ENCODE measurements around the gene PRKAG2. TPM values are rescaled to one million over a fixed set of nuclear protein-coding genes. Genes with fewer than 3 reads are reported as not detected.

PRKAG2 gene
- total and polyA plus RNA-seq, 5 experiments from 2014 or later = 29.5 to 63.5 (median 34.1) TPM

DNA sequence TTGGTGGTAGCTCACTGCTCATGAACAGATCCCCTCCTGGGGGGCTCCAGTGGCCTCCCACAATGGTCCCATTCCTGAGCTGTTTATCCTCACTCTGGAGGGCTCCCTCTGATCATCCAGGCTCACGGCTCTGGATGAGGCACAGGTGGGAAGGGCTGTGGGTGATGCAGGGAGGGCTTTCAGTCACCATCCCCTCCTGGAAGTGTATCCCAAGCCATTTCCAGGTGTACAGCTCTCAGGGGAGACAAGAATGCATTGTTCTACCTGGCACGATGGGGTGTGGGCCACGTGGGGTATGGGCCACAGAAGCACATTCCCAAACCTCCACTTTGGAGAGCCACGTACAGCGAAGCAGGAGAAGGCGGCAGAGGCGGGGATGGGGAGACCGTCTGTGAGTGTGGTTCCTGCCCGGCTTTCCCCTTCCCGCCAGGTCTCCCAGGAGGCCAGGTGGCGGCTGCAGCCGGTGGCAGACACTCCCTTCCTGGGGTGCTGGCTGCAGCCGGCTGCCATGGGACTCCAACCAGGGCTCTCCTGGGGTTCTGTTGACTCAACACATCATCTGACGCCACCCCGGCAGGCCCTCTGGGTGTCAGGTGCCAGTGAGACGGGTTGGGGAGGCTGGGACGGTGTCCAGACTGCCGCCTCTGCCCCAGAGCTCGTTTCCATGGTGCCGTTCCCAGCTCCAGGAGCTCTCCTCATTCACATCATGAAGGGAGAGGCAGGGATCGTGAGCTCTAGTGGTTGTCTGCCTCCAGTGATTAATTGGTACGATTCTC, 187.5 kb downstream of the PRKAG2 start:
- Mint-ChIP-seq H3K4me3 (peak overlapping the region in 1 of 10 donors; percentile 40), H3K4me1 (peaks cover under 1 to 3% (median 2%) of the 10 kb centered on the region in 4 donors), H3K27ac (no peak overlapping the region), H3K27me3 (no peaks in the 10 kb centered on the region), H3K9me3 (no peaks in the 10 kb centered on the region), H3K36me3 (peaks cover 0 to 2% (median 0%) of the 10 kb centered on the region in 3 donors)
- POLR2A ChIA-PET = no interaction called here
- ATAC-seq (no peak), DNase-seq (no peak)

- no peak overlapping the region for H3K27ac Mint-ChIP-seq
- POLR2A ChIA-PET = no interaction called here
- H3K4me3 Mint-ChIP-seq = no peak overlapping the region
- peaks cover 0 to 2% (median 0%) of the 10 kb centered on the region in 3 donors for H3K36me3 Mint-ChIP-seq
- no peaks in the 10 kb centered on the region for H3K9me3 Mint-ChIP-seq
- DNase-seq (no peak), ATAC-seq (no peak)
- H3K27me3 Mint-ChIP-seq = no peaks in the 10 kb centered on the region
- H3K4me1 Mint-ChIP-seq = no peaks in the 10 kb centered on the region
Observed at GRCh38 chr7:151688236-151688780, 188.6 kb downstream of the PRKAG2 start.

DNA sequence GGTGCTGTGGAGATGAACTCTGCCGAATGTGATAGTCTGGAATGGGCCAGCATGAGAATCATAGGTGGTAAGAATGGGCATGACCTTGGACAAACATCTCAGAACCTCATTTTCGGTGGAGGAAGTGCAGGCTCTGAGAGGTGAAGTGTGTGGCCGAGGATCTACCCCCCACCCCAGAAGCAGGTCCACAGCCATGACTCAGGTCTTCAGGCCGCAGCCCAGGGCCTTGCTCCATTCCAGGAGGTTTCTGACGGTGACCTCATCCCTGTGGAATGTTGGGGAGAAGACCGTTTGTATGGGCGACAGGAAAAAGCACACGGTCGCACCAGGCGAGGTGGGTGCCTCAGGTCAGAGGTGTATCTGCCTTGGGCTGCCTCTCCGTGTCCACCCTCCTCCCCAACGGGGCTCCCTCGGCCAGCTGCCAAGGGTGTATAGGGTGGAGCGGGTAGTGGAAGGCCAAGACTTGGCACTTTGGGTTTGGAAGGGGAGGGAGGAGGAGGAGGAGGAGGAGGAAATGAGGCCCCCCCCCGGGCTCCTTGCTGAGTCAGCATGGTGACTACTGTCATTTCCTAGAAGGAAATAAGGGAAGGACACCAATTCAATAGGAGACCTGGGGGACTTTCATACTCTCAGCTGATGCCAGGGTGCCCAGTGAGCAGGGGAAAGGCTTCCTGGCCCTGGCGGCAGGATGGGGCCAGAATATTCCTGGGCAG, 189.2 kb downstream of the PRKAG2 start:
- H3K4me1 Mint-ChIP-seq = peaks cover 0 to 2% (median 0%) of the 10 kb centered on the region in 4 donors
- peak overlapping the region in 1 of 10 donors; percentile 24 for H3K27ac Mint-ChIP-seq
- no peaks in the 10 kb centered on the region for H3K27me3 Mint-ChIP-seq
- peaks cover 0 to 2% (median 0%) of the 10 kb centered on the region in 3 donors for H3K36me3 Mint-ChIP-seq
- H3K4me3 Mint-ChIP-seq = no peak overlapping the region
- no peaks in the 10 kb centered on the region for H3K9me3 Mint-ChIP-seq
- ATAC-seq = no peak
- no peak for DNase-seq
- POLR2A ChIA-PET = no interaction called here

GRCh38 chr7:151686826-151687225, 190.1 kb downstream of the PRKAG2 start:
- Mint-ChIP-seq H3K36me3 (peaks cover 0 to 2% (median 0%) of the 10 kb centered on the region in 3 donors), H3K9me3 (no peaks in the 10 kb centered on the region), H3K27me3 (no peaks in the 10 kb centered on the region), H3K27ac (no peak overlapping the region), H3K4me3 (no peak overlapping the region), H3K4me1 (peaks cover 0 to 5% (median 3%) of the 10 kb centered on the region in 4 donors)
- DNase-seq (no peak), ATAC-seq (no peak)
- POLR2A ChIA-PET = no interaction called here

DNA sequence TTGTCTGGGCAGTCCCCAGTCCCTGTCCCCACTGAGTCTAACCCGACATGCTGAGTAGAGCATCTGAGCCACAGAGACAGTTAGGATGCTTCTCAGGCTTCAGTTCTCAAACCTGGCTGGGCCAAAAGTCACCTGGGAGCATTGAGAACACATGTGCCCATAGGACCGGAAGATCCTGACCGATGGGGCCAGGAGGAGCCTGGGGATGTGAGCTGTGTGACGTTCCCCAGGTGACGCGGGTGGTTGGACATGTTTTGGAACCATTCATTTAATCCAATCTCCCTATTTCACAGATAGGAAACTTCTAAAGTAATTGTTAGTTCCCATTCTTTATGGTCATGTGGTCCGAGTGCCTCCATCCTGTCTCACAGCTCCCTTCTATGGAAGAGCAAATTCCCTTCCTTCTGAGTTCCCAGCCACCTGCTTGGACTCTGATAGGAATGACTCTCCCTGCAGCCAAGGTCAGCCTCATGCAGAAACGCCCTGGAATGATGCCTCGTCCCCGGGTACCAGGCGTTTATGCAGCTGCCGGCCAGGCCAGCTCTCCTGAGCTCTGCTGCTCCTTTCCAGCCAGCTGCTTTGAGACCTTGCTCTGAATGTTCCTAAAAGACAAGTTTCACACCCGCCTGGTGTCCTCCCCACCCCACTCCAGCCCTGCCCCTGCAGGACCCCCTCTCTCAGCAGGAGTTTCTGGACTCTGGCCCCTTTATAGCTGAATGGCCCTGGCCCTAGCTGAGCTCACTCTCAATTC, 190.7 kb downstream of the PRKAG2 start:
- Mint-ChIP-seq H3K27me3 (no peaks in the 10 kb centered on the region), H3K36me3 (peaks cover 0 to under 1% (median 0%) of the 10 kb centered on the region in 3 donors), H3K4me3 (no peak overlapping the region), H3K27ac (no peak overlapping the region), H3K4me1 (peaks cover 3 to 10% (median 6%) of the 10 kb centered on the region in 4 donors), H3K9me3 (no peaks in the 10 kb centered on the region)
- ATAC-seq (no peak), DNase-seq (no peak)
- POLR2A ChIA-PET = no interaction called here

DNA sequence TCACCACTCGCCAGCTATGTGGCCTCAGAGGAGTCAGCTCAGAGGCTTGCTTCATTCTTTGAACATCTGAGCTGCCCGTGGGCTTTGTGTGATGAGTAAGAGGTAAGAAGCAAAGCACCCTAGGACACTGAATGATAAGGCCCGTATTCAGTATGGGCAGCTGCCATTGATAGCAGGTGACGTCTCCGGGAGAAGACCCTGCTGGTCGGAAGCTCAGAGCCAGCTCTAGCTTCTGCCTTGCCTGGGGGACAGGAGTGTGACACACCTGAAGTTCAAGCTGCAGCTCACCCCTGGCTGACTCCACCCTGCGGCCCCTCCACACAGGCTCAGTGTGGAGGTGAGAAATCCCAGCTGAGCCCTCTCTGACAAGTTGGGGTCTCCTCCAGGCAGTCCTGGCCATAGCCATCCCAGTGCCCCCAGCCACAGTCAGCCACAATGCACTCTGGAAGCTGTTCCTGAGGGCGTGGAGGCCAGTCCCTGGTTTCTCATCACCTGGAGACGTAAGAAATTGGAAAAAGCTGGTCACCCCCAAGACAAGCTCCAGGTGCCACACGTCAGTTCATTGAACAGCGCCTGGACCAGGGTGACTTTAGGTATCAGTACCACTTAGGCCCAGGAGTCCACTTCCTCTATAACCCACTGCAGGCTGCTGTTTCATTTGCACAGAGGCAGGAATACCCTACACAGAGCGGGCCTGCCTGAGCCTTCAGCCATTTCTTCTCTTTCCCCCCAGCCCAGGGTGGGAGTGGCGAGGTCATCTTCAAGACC, 192.3 kb downstream of the PRKAG2 start:
- no peaks in the 10 kb centered on the region for H3K9me3 Mint-ChIP-seq
- no peak overlapping the region for H3K4me3 Mint-ChIP-seq
- peaks cover 14 to 24% (median 18%) of the 10 kb centered on the region in 4 donors for H3K4me1 Mint-ChIP-seq
- DNase-seq (no peak), ATAC-seq (no peak)
- H3K27ac Mint-ChIP-seq = peak overlapping the region in 2 of 10 donors; percentile 47 to 65
- no peaks in the 10 kb centered on the region for H3K27me3 Mint-ChIP-seq
- peaks cover 0 to 3% (median 0%) of the 10 kb centered on the region in 3 donors for H3K36me3 Mint-ChIP-seq
- POLR2A ChIA-PET = interaction anchor here (0.5 kb wide), 1 partner anchor 8 kb away, joined by 3 read pairs; no protein-coding TSS in a partner anchor

GRCh38 chr7:151683615-151684407, 193.1 kb downstream of the PRKAG2 start:
- ATAC-seq = no peak
- H3K9me3 Mint-ChIP-seq = no peaks in the 10 kb centered on the region
- H3K27me3 Mint-ChIP-seq = no peaks in the 10 kb centered on the region
- DNase-seq = no peak
- no peak overlapping the region for H3K4me3 Mint-ChIP-seq
- peaks cover 16 to 32% (median 26%) of the 10 kb centered on the region in 4 donors for H3K4me1 Mint-ChIP-seq
- H3K36me3 Mint-ChIP-seq = peaks cover 0 to 3% (median 0%) of the 10 kb centered on the region in 3 donors
- POLR2A ChIA-PET = no interaction called here
- peak overlapping the region in 6 of 10 donors; percentile 9 to 53 (median 42) for H3K27ac Mint-ChIP-seq

DNA sequence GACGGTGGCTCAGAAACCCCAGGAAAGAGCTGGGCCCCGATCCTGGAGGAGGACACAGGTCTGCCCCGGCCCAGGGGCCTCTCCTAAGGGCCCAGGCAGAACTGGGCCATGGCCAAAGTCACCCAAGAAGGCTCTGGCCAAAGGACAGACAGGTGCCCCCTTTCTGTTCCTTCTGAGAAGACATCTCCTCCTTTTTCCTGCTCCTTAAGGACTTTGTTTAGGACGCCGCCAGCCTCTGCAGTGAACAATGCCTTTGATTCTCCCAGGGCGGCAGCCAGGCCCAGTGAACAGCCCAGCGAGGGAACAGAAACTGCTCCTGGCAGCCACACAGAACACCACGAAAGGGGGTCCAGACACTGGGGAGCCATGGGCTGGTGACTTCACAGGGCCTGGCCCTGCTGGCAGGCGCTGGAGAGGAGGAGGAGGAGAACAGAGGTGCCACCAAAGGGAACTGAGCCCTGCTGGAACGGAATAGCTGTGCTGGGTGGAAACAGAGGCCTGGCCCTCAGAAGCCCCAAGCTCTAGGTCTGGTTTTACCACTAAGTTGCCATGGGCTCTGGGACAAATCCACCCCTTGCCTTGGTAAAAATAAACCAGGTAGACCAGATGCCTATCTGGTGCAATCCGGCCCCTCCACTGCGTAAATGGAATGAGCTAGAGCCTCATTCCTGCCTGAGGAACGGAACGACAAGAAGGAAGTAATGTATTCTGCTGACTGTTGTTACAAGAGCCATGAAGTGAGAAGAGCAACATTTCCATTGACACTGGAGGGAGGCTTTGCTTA, 193.9 kb downstream of the PRKAG2 start:
- Mint-ChIP-seq H3K36me3 (peaks cover 0 to 3% (median 0%) of the 10 kb centered on the region in 3 donors), H3K4me1 (peaks cover 20 to 40% (median 33%) of the 10 kb centered on the region in 4 donors), H3K4me3 (no peak overlapping the region), H3K27me3 (no peaks in the 10 kb centered on the region), H3K27ac (peak overlapping the region in 6 of 10 donors; percentile 11 to 87 (median 46)), H3K9me3 (no peaks in the 10 kb centered on the region)
- POLR2A ChIA-PET = no interaction called here
- ATAC-seq (no peak), DNase-seq (no peak)

GRCh38 chr7:151681726-151682125, 195.2 kb downstream of the PRKAG2 start:
- DNase-seq = no peak
- Mint-ChIP-seq H3K9me3 (no peaks in the 10 kb centered on the region), H3K27ac (peak overlapping the region in 6 of 10 donors; percentile 6 to 90 (median 16)), H3K4me1 (peaks cover 24 to 45% (median 39%) of the 10 kb centered on the region in 4 donors), H3K36me3 (peaks cover 0 to 3% (median 0%) of the 10 kb centered on the region in 3 donors), H3K27me3 (no peaks in the 10 kb centered on the region), H3K4me3 (no peak overlapping the region)
- POLR2A ChIA-PET = interaction anchor here (1.2 kb wide), 1 partner anchor 17 kb away, joined by 3 read pairs; no protein-coding TSS in a partner anchor
- ATAC-seq = no peak

GRCh38 chr7:151680810-151681209, 196.1 kb downstream of the PRKAG2 start:
- H3K9me3 Mint-ChIP-seq = no peaks in the 10 kb centered on the region
- ATAC-seq = no peak
- H3K36me3 Mint-ChIP-seq = peaks cover 0 to 3% (median 0%) of the 10 kb centered on the region in 3 donors
- DNase-seq = no peak
- H3K4me3 Mint-ChIP-seq = peak overlapping the region in 1 of 10 donors; percentile 15
- no peaks in the 10 kb centered on the region for H3K27me3 Mint-ChIP-seq
- POLR2A ChIA-PET = interaction anchor here (1.2 kb wide), 1 partner anchor 18 kb away, joined by 3 read pairs; no protein-coding TSS in a partner anchor
- H3K27ac Mint-ChIP-seq = peak overlapping the region in 4 of 10 donors; percentile 52 to 78 (median 68)
- H3K4me1 Mint-ChIP-seq = peaks cover 24 to 45% (median 40%) of the 10 kb centered on the region in 4 donors
